Mesodermal cell (in vitro differentiated cells): ENCODE results near the gene CEP170.
"Not testable (repeated sequence)": the region's sequence is repeated elsewhere in the genome, so short reads cannot be mapped to it uniquely, and the experiment has no call there.

Experiments used
- H3K27ac ChIP-seq: 2 replicates; pipeline ENCODE4 v1.7.0; 2013; ENCODE audit warnings: mild to moderate bottlenecking, low read depth, low read length, moderate library complexity; ENCODE audit not compliant: severe bottlenecking
- H3K36me3 ChIP-seq: 2 replicates; pipeline ENCODE4 v1.7.1; 2013; ENCODE audit warnings: mild to moderate bottlenecking, low read length, moderate library complexity; ENCODE audit not compliant: control insufficient read depth, insufficient read depth
- H3K4me1 ChIP-seq: one replicate; pipeline ENCODE4 v1.7.1; 2013; ENCODE audit warnings: mild to moderate bottlenecking, low read length; ENCODE audit not compliant: insufficient read depth, control insufficient read depth, poor library complexity, severe bottlenecking
- H3K4me3 ChIP-seq: 2 replicates; pipeline ENCODE4 v1.7.0; 2013; ENCODE audit warnings: low read length, control low read depth, mild to moderate bottlenecking; ENCODE audit not compliant: insufficient read depth, poor library complexity, severe bottlenecking; ENCODE audit errors: extremely low read depth
- H3K9me3 ChIP-seq: 2 replicates; pipeline ENCODE4 v1.7.1; 2013; ENCODE audit warnings: mild to moderate bottlenecking, low read length, moderate library complexity; ENCODE audit not compliant: control insufficient read depth
- WGBS, 2 experiments: methylation state at CpG; one replicate each; pipeline ENCODE4 v1.1.5; 2013; ENCODE audit warnings: missing lambda C conversion rate in 2 of 2; ENCODE audit not compliant: insufficient coverage in 2 of 2; 5-methylcytosine and 5-hydroxymethylcytosine counted together

CEP170 gene

GRCh38 chr1:243213045-243213787, 41.9 kb downstream of the CEP170 start:
- Histone ChIP-seq H3K4me1 (no peaks in the 10 kb centered on the region), H3K27ac (no peak overlapping the region), H3K36me3 (peaks cover 51% of the 10 kb centered on the region), H3K9me3 (no peaks in the 10 kb centered on the region), H3K4me3 (no peak overlapping the region)
- 90 to 100% methylated on average over 2 of the region's 4 CpGs for WGBS, 2 experiments

- not testable (repeated sequence) for H3K4me1 ChIP-seq, H3K4me3 ChIP-seq, H3K27ac ChIP-seq, H3K9me3 ChIP-seq
- peaks cover 41% of the 10 kb centered on the region for H3K36me3 ChIP-seq
- no CpG with 5 or more reads among the region's 3 CpGs for WGBS, 2 experiments
Measured at GRCh38 chr1:243211984-243212383, 43.1 kb downstream of the CEP170 start.

GRCh38 chr1:243205026-243205501, 50.0 kb downstream of the CEP170 start:
- 50 to 80% methylated on average over 1 to 2 of the region's 3 CpGs for WGBS, 2 experiments
- not testable (repeated sequence) for H3K4me3 ChIP-seq, H3K9me3 ChIP-seq, H3K4me1 ChIP-seq
- H3K36me3 ChIP-seq = peaks cover 29% of the 10 kb centered on the region
- H3K27ac ChIP-seq = peak overlapping the region; percentile 83

- H3K4me3 ChIP-seq, H3K27ac ChIP-seq, H3K4me1 ChIP-seq, H3K9me3 ChIP-seq: not testable (repeated sequence)
- peaks cover 23% of the 10 kb centered on the region for H3K36me3 ChIP-seq
- WGBS, 2 experiments = no CpG with 5 or more reads among the region's 1 CpG
Measured at GRCh38 chr1:243204336-243204735, 50.7 kb downstream of the CEP170 start.

GRCh38 chr1:243203196-243203595, 51.9 kb downstream of the CEP170 start:
- H3K9me3 ChIP-seq, H3K4me1 ChIP-seq, H3K27ac ChIP-seq, H3K4me3 ChIP-seq: not testable (repeated sequence)
- peaks cover 21% of the 10 kb centered on the region for H3K36me3 ChIP-seq
- WGBS, 2 experiments = no CpG with 5 or more reads among the region's 4 CpGs

- H3K27ac ChIP-seq, H3K4me3 ChIP-seq, H3K4me1 ChIP-seq, H3K9me3 ChIP-seq: not testable (repeated sequence)
- WGBS, 2 experiments = no CpG with 5 or more reads among the region's 2 CpGs
- H3K36me3 ChIP-seq = peaks cover 32% of the 10 kb centered on the region
Measured at GRCh38 chr1:243201316-243201715, 53.8 kb downstream of the CEP170 start.

GRCh38 chr1:243197524-243197923, 57.6 kb downstream of the CEP170 start:
- H3K36me3 ChIP-seq = peaks cover 26% of the 10 kb centered on the region
- not testable (repeated sequence) for H3K27ac ChIP-seq, H3K4me3 ChIP-seq, H3K4me1 ChIP-seq, H3K9me3 ChIP-seq
- no CpG with 5 or more reads among the region's 6 CpGs for WGBS, 2 experiments

- WGBS, 2 experiments = no CpG with 5 or more reads among the region's 2 CpGs
- not testable (repeated sequence) for H3K27ac ChIP-seq, H3K4me1 ChIP-seq, H3K4me3 ChIP-seq, H3K9me3 ChIP-seq
- peaks cover 30% of the 10 kb centered on the region for H3K36me3 ChIP-seq
Measured at GRCh38 chr1:243193330-243193729, 61.8 kb downstream of the CEP170 start.

- H3K4me3 ChIP-seq, H3K9me3 ChIP-seq, H3K4me1 ChIP-seq, H3K27ac ChIP-seq: not testable (repeated sequence)
- 100% methylated on average over 1 of the region's 8 CpGs; no CpG with 5 or more reads in 1 of the 2 experiments for WGBS, 2 experiments
- H3K36me3 ChIP-seq = peaks cover 32% of the 10 kb centered on the region
Measured at GRCh38 chr1:243186201-243186995, 68.7 kb downstream of the CEP170 start.

- not testable (repeated sequence) for H3K27ac ChIP-seq, H3K4me3 ChIP-seq, H3K4me1 ChIP-seq, H3K9me3 ChIP-seq
- WGBS, 2 experiments = 93 to 97% methylated on average over 4 to 5 of the region's 7 CpGs
- peaks cover 33% of the 10 kb centered on the region for H3K36me3 ChIP-seq
Measured at GRCh38 chr1:243184787-243185186, 70.3 kb downstream of the CEP170 start.

GRCh38 chr1:243183661-243184060, 71.4 kb downstream of the CEP170 start:
- H3K27ac ChIP-seq, H3K4me1 ChIP-seq, H3K9me3 ChIP-seq, H3K4me3 ChIP-seq: not testable (repeated sequence)
- H3K36me3 ChIP-seq = peaks cover 31% of the 10 kb centered on the region
